ENCODE measurements around the gene LIN52.

LIN52 gene

DNA sequence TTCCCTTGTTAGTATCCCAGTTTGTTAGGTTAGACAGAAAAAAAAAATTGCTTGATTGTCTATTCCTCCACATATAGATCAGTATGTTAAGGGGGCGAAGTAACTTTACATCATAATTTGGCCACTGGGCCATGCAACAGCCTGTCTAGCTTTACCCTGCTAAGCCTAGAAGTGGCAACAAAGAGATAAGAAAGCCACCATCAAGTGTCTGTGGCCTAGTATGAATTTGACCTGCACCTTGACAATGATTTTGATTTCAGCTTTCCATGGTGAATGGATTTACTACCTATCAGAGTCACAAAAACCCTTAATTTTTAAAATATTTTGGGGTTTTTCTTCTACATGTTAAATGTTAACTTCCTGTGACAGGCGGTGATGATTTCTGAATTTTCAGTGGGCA lies 63.9 kb downstream of the LIN52 start:
- TF ChIP-seq REST (IDR thresholded peaks at IDR 0.05; ENCODE audit: insufficient read depth in 1 of 2, low read depth in 2 of 2, low read length in 2 of 2) (no peak), POLR2AphosphoS5 (IDR thresholded peaks at IDR 0.05; ENCODE audit: low read depth, low read length) (no peak), FOXP2 (optimal IDR thresholded peaks at IDR 0.05; ENCODE audit: borderline replicate concordance, extremely low read depth, extremely low read length, insufficient read depth) (no peak), TAF1 (IDR thresholded peaks at IDR 0.05; ENCODE audit: borderline replicate concordance, insufficient read depth, low read length) (no peak), SIN3A (IDR thresholded peaks at IDR 0.05; ENCODE audit: borderline replicate concordance, insufficient read depth, low read length) (no peak)

GRCh38 chr14:74155287-74155686 lies 70.5 kb downstream of the LIN52 start:
- TF ChIP-seq SIN3A (IDR thresholded peaks at IDR 0.05; ENCODE audit: borderline replicate concordance, insufficient read depth, low read length) = no peak
- TF ChIP-seq TAF1 (IDR thresholded peaks at IDR 0.05; ENCODE audit: borderline replicate concordance, insufficient read depth, low read length) = no peak
- TF ChIP-seq REST (IDR thresholded peaks at IDR 0.05; ENCODE audit: insufficient read depth in 1 of 2, low read depth in 2 of 2, low read length in 2 of 2) = no peak
- no peak for TF ChIP-seq FOXP2 (optimal IDR thresholded peaks at IDR 0.05; ENCODE audit: borderline replicate concordance, extremely low read depth, extremely low read length, insufficient read depth)
- TF ChIP-seq POLR2AphosphoS5 (IDR thresholded peaks at IDR 0.05; ENCODE audit: low read depth, low read length) = no peak

DNA sequence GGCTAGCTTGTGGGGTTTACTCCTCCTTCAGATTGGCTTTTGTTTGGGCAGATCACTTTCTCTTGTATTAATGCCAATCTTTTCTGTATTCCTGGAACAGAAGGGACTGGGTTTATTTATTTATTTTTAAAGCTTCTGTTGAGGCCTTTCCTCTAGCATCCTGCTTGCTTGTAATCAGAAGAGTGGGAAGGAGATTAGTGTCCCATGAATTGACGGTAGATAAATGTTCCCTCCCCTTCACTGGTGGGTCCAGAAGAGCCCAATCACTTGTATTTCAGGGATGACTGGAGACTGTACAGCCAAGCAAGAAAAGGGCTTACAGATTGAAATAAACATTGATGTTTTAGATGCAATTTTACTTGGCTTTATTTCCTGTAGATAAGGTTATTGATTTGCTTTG lies 71.0 kb downstream of the LIN52 start:
- no peak for TF ChIP-seq FOXP2 (optimal IDR thresholded peaks at IDR 0.05; ENCODE audit: borderline replicate concordance, extremely low read depth, extremely low read length, insufficient read depth)
- TF ChIP-seq SIN3A (IDR thresholded peaks at IDR 0.05; ENCODE audit: borderline replicate concordance, insufficient read depth, low read length) = no peak
- TF ChIP-seq TAF1 (IDR thresholded peaks at IDR 0.05; ENCODE audit: borderline replicate concordance, insufficient read depth, low read length) = no peak
- TF ChIP-seq REST (IDR thresholded peaks at IDR 0.05; ENCODE audit: insufficient read depth in 1 of 2, low read depth in 2 of 2, low read length in 2 of 2) = no peak
- TF ChIP-seq POLR2AphosphoS5 (IDR thresholded peaks at IDR 0.05; ENCODE audit: low read depth, low read length) = no peak

DNA sequence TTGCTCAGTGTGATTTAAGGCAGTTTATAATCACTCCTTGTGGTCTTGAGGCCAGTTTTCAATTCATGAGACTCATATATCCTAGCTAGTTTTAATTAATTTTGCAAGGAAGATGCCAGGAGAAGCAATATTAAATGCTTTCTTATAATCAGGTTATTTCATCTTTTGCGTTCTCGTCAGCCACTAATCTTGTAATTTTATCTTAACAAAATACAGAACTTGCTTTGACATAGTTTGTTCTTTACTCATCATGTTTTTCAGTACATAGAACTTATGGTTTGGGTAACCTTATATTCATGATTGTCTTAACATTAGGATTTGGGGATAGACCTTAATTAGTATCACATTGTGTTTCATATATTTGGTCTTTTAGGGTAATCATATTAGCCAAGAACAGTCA lies 76.0 kb downstream of the LIN52 start:
- TF ChIP-seq SIN3A (IDR thresholded peaks at IDR 0.05; ENCODE audit: borderline replicate concordance, insufficient read depth, low read length) = no peak
- no peak for TF ChIP-seq FOXP2 (optimal IDR thresholded peaks at IDR 0.05; ENCODE audit: borderline replicate concordance, extremely low read depth, extremely low read length, insufficient read depth)
- no peak for TF ChIP-seq TAF1 (IDR thresholded peaks at IDR 0.05; ENCODE audit: borderline replicate concordance, insufficient read depth, low read length)
- no peak for TF ChIP-seq REST (IDR thresholded peaks at IDR 0.05; ENCODE audit: insufficient read depth in 1 of 2, low read depth in 2 of 2, low read length in 2 of 2)
- TF ChIP-seq POLR2AphosphoS5 (IDR thresholded peaks at IDR 0.05; ENCODE audit: low read depth, low read length) = no peak
